Measurements from ENCODE around the gene CDT1.

- TF ChIP-seq POLR2AphosphoS5 (IDR thresholded peaks at IDR 0.05) (peak in 1 of 3 donors; percentile 50), CTCF (IDR thresholded peaks at IDR 0.05 in 8 of 11, conservative IDR thresholded peaks at IDR 0.05 in 3 of 11) (no peak), POLR2A (IDR thresholded peaks at IDR 0.05) (no peak)
These were observed 6.1 kb downstream of the CDT1 start for GRCh38 chr16:88809676-88810165.

Data from spleen (tissue), 7 donors.